CD8-positive, alpha-beta memory T cell (primary cell): ENCODE data around the gene FBXO10. TPM values are rescaled to one million over a fixed set of nuclear protein-coding genes. Genes with fewer than 3 reads are reported as not detected.
A peak's percentile ranks its signal among the peaks of the same experiment; 100 is the strongest.

Experiments used
- CTCF ChIA-PET: fragments of 350-600 bp; sonication (Branson Sonifier 250); formaldehyde crosslinking; loops from one replicate; lab custom pipeline; 2021; ENCODE audit warnings: antibody characterized with exemption; lab: Charles Lee
- POLR2A ChIA-PET: fragments of 350-600 bp; sonication (Branson Sonifier 250); formaldehyde crosslinking; loops from one replicate; lab custom pipeline; 2021; ENCODE audit warnings: antibody characterized with exemption; lab: Charles Lee
- DNase-seq, 5 donors: peaks; one replicate each; pipeline versions ENCODE4 v3.0.0 to v3.0.0-alpha.2; 2020 to 2022; ENCODE audit warnings: mixed read lengths in 1 of 5
- H3K27ac ChIP-seq: one replicate; pipeline ENCODE4 v1.7.0; 2013; ENCODE audit warnings: low read depth, mild to moderate bottlenecking, low read length, moderate library complexity
- H3K27me3 ChIP-seq: 2 replicates; pipeline ENCODE4 v1.7.0; 2013; ENCODE audit warnings: low read length, mild to moderate bottlenecking; ENCODE audit not compliant: insufficient read depth, poor library complexity, severe bottlenecking
- H3K36me3 ChIP-seq: 2 replicates; pipeline ENCODE4 v1.7.0; 2013; ENCODE audit warnings: mild to moderate bottlenecking, low read length, moderate library complexity; ENCODE audit not compliant: insufficient read depth
- H3K4me1 ChIP-seq: 2 replicates; pipeline ENCODE4 v1.7.0; 2013; ENCODE audit warnings: mild to moderate bottlenecking, low read length, moderate library complexity; ENCODE audit not compliant: insufficient read depth
- H3K4me3 ChIP-seq: 2 replicates; pipeline ENCODE4 v1.7.0; 2013; ENCODE audit warnings: mild to moderate bottlenecking, low read length
- H3K9me3 ChIP-seq: 2 replicates; pipeline ENCODE4 v1.7.0; 2013; ENCODE audit warnings: mild to moderate bottlenecking, low read length
- H3K27ac Mint-ChIP-seq, 8 donors: one replicate each; pipeline ENCODE4 v1.8.0; 2020 to 2021; ENCODE audit warnings: mixed read lengths in 8 of 8, mild to moderate bottlenecking in 6 of 8, inconsistent platforms in 3 of 8, moderate library complexity in 3 of 8
- H3K27me3 Mint-ChIP-seq, 2 donors: one replicate each; pipeline ENCODE4 v1.8.0; 2020 to 2021; ENCODE audit warnings: mixed read lengths in 2 of 2, mild to moderate bottlenecking in 1 of 2, moderate library complexity in 1 of 2
- H3K36me3 Mint-ChIP-seq, 3 donors: one replicate each; pipeline ENCODE4 v1.8.0; 2020 to 2021; ENCODE audit warnings: mixed read lengths in 3 of 3, inconsistent platforms in 1 of 3, mild to moderate bottlenecking in 1 of 3
- H3K4me1 Mint-ChIP-seq, 3 donors: one replicate each; pipeline ENCODE4 v1.8.0; 2020 to 2021; ENCODE audit warnings: mixed read lengths in 3 of 3, inconsistent platforms in 1 of 3, mild to moderate bottlenecking in 1 of 3
- H3K4me3 Mint-ChIP-seq, 7 donors: one replicate each; pipeline ENCODE4 v1.8.0; 2020 to 2021; ENCODE audit warnings: mixed read lengths in 7 of 7, mild to moderate bottlenecking in 6 of 7, moderate library complexity in 4 of 7, inconsistent platforms in 2 of 7
- H3K9me3 Mint-ChIP-seq, 5 donors: one replicate each; pipeline ENCODE4 v1.8.0; 2020 to 2022; ENCODE audit warnings: mixed read lengths in 5 of 5, mild to moderate bottlenecking in 3 of 5, moderate library complexity in 2 of 5, inconsistent platforms in 1 of 5
- polyA plus RNA-seq: library from polyadenylated mRNA; unstranded; fragments of 300-500 nt; fragmentation: Illumina TruSeq; gene quantifications from one replicate; pipeline ENCODE4 v1.2.3, GENCODE V29; 2021
- total RNA-seq, 2 experiments: library from RNA; stranded (reverse); gene quantifications; one replicate each; pipeline ENCODE4 v1.2.3, GENCODE V29; 2021

Gene FBXO10
- total and polyA plus RNA-seq, 3 experiments from 2014 or later, result 0.82 to 2.8 (median 2.3) TPM

- DNase-seq, result peak; percentile 86 to 94 (median 88)
- H3K9me3 Mint-ChIP-seq, result no peaks in the 10 kb centered on the region
- POLR2A ChIA-PET, result interaction anchor here (0.6 to 2.0 kb wide), 9 partner anchors 16 to 1223 kb away, joined by 3 to 12 read pairs (median 4); partner anchors contain the start of genes EXOSC3, FBXO10, POLR1E and ZBTB5
- peak within 1 kb of the TSS; percentile 93 to 99 (median 98) for H3K27ac Mint-ChIP-seq
- H3K36me3 ChIP-seq, result peaks cover 17% of the 10 kb centered on the region
- H3K36me3 Mint-ChIP-seq, result peaks cover 0 to 32% (median 4%) of the 10 kb centered on the region in 3 donors
- CTCF ChIA-PET, result interaction anchor here (1.1 to 1.8 kb wide), 7 partner anchors 10 to 177 kb away, joined by 3 to 9 read pairs (median 4); no protein-coding TSS in a partner anchor
- peaks cover 36 to 59% (median 51%) of the 10 kb centered on the region in 3 donors for H3K4me1 Mint-ChIP-seq
- H3K4me1 ChIP-seq, result peaks cover 28% of the 10 kb centered on the region
- H3K27me3 Mint-ChIP-seq, result peaks cover 7 to 21% of the 10 kb centered on the region in 2 donors
- no peaks in the 10 kb centered on the region for H3K27me3 ChIP-seq
- peak within 1 kb of the TSS; percentile 99 for H3K4me3 ChIP-seq
- peak within 1 kb of the TSS; percentile 94 to 100 (median 97) for H3K4me3 Mint-ChIP-seq
- peak within 1 kb of the TSS; percentile 91 for H3K27ac ChIP-seq
- no peaks in the 10 kb centered on the region for H3K9me3 ChIP-seq
These were observed 16.1 kb upstream of the FBXO10 start, which contains the start of gene TOMM5 for GRCh38 chr9:37592108-37592951. Gene TOMM5, minus strand, starts transcription at chr9:37592597. Its CDS starts 65 bp downstream, at chr9:37592532.

DNA sequence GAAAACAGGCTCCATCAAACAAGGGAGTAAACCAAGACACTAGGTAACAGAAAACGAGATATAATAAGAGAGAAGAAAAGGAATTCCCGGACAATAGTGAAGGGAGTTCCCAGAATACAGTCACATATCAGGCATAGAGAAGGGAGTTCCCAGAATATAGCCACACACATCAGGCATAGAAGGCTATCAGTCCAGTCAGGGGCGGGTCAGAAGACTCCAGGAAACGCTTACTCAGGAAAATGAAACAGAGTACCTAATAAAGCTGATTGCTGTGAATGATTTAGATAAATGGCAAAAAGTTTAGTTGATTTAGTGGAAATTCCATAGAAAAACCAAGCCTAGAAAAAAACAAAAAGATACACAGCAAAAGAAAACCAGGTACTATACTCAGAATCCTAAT is 11.3 kb upstream of the FBXO10 start:
- Histone ChIP-seq H3K4me3 (no peak overlapping the region), H3K27me3 (no peaks in the 10 kb centered on the region), H3K4me1 (peaks cover 20% of the 10 kb centered on the region), H3K9me3 (no peaks in the 10 kb centered on the region), H3K36me3 (peaks cover 27% of the 10 kb centered on the region), H3K27ac (no peak overlapping the region)
- peak overlapping the region in 1 of 8 donors; percentile 75 for H3K27ac Mint-ChIP-seq
- H3K36me3 Mint-ChIP-seq, result peaks cover 0 to 72% (median 17%) of the 10 kb centered on the region in 3 donors
- no peaks in the 10 kb centered on the region for H3K9me3 Mint-ChIP-seq
- peak overlapping the region in 1 of 7 donors; percentile 18 for H3K4me3 Mint-ChIP-seq
- peaks cover 33 to 55% (median 45%) of the 10 kb centered on the region in 3 donors for H3K4me1 Mint-ChIP-seq
- peaks cover 0 to 3% of the 10 kb centered on the region in 2 donors for H3K27me3 Mint-ChIP-seq
- ChIA-PET POLR2A (no interaction called here), CTCF (no interaction called here)
- DNase-seq, result no peak

- H3K27ac Mint-ChIP-seq, result peak overlapping the region in 1 of 8 donors; percentile 21
- no peaks in the 10 kb centered on the region for H3K4me1 ChIP-seq
- peaks cover 0 to 72% (median 17%) of the 10 kb centered on the region in 3 donors for H3K36me3 Mint-ChIP-seq
- peaks cover 7 to 23% (median 12%) of the 10 kb centered on the region in 3 donors for H3K4me1 Mint-ChIP-seq
- no peak overlapping the region for H3K27ac ChIP-seq
- H3K9me3 ChIP-seq, result no peaks in the 10 kb centered on the region
- H3K27me3 ChIP-seq, result no peaks in the 10 kb centered on the region
- no peak overlapping the region for H3K4me3 Mint-ChIP-seq
- ChIA-PET POLR2A (no interaction called here), CTCF (interaction anchor here (0.7 to 2.1 kb wide), 3 partner anchors 9 to 68 kb away, joined by 3 to 6 read pairs (median 3); no protein-coding TSS in a partner anchor)
- peaks cover 0 to 1% of the 10 kb centered on the region in 2 donors for H3K27me3 Mint-ChIP-seq
- DNase-seq, result no peak
- H3K9me3 Mint-ChIP-seq, result no peaks in the 10 kb centered on the region
- H3K36me3 ChIP-seq, result peaks cover 30% of the 10 kb centered on the region
- no peak overlapping the region for H3K4me3 ChIP-seq
These were observed 7.4 kb upstream of the FBXO10 start for GRCh38 chr9:37583522-37584121.

DNA sequence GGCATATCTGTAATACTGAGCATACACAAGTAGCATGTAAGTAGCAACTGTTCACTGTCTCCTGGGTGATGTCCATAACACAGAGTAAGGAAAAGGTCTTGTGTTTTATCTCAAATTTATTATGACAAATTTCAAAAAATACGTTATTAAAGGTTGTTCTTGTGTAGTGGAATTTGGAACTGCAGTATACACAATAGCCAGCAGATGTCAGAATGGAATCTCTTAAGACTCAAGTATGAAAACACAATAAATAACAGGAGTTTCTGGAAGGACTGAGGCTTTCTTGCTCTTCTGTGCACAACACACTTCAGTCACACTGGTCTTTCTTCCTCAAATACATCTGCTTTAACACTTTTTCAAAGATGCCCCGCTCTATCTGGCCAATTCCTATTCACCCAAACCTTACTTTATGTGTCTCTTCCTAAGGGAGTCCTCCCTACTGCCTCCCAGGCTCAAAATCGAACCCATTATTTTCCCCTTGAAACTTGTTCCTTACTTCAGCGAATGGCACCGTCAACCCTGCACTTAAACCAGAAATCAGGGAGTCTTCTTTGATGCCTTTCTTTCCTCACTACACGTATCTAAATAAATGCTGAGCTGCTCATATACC is 6.5 kb upstream of the FBXO10 start:
- Histone ChIP-seq H3K4me3 (no peak overlapping the region), H3K27ac (no peak overlapping the region), H3K4me1 (no peaks in the 10 kb centered on the region), H3K27me3 (no peaks in the 10 kb centered on the region), H3K36me3 (peaks cover 20% of the 10 kb centered on the region), H3K9me3 (no peaks in the 10 kb centered on the region)
- H3K27ac Mint-ChIP-seq, result peak overlapping the region in 1 of 8 donors; percentile 43
- CTCF ChIA-PET, result interaction anchor here (0.7 to 2.1 kb wide), 3 partner anchors 9 to 69 kb away, joined by 3 to 9 read pairs (median 6); partner anchors contain the start of gene TOMM5
- no peak overlapping the region for H3K4me3 Mint-ChIP-seq
- peaks cover 0 to 1% of the 10 kb centered on the region in 2 donors for H3K27me3 Mint-ChIP-seq
- peaks cover 5 to 22% (median 8%) of the 10 kb centered on the region in 3 donors for H3K4me1 Mint-ChIP-seq
- H3K36me3 Mint-ChIP-seq, result peaks cover 0 to 62% (median 18%) of the 10 kb centered on the region in 3 donors
- POLR2A ChIA-PET, result no interaction called here
- H3K9me3 Mint-ChIP-seq, result no peaks in the 10 kb centered on the region
- peak in 1 of 5 donors; percentile 15 for DNase-seq

DNA sequence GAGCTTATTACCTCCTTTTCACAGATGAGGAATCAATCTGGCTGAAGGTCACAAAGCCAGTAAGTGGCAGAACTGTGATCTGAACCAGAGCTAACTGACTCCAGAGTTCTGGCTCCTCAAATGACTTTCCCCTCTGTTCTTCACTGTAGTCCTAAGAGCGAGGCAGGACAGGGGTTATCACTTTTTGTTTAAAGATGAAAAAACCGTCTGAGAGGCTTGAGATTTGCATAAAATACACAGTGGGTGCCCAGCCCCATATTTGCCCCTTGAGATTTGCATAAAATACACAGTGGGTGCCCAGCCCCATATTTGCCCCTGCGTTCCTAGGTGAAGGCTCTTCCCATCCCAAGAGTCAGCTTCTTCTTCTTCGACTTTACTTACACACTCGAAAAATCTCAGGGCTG is 667 bp downstream of the FBXO10 start:
- H3K36me3 ChIP-seq, result peaks cover 1% of the 10 kb centered on the region
- peak overlapping the region; percentile 50 for H3K4me3 ChIP-seq
- peaks cover 5% of the 10 kb centered on the region for H3K4me1 ChIP-seq
- Mint-ChIP-seq H3K4me1 (peaks cover 12 to 28% (median 20%) of the 10 kb centered on the region in 3 donors), H3K9me3 (no peaks in the 10 kb centered on the region), H3K27me3 (no peaks in the 10 kb centered on the region), H3K4me3 (peak overlapping the region; percentile 37 to 82 (median 80)), H3K36me3 (peaks cover 0 to 4% (median 3%) of the 10 kb centered on the region in 3 donors), H3K27ac (peak overlapping the region in 5 of 8 donors; percentile 25 to 85 (median 69))
- POLR2A ChIA-PET, result interaction anchor here (2.2 kb wide), 1 partner anchor 17 kb away, joined by 12 read pairs; the partner anchor contains the start of gene TOMM5
- H3K27ac ChIP-seq, result no peak overlapping the region
- DNase-seq, result no peak
- no peaks in the 10 kb centered on the region for H3K27me3 ChIP-seq
- CTCF ChIA-PET, result interaction anchor here (1.1 to 2.0 kb wide), 4 partner anchors 8 to 42 kb away, joined by 3 to 4 read pairs (median 4); no protein-coding TSS in a partner anchor
- H3K9me3 ChIP-seq, result no peaks in the 10 kb centered on the region

DNA sequence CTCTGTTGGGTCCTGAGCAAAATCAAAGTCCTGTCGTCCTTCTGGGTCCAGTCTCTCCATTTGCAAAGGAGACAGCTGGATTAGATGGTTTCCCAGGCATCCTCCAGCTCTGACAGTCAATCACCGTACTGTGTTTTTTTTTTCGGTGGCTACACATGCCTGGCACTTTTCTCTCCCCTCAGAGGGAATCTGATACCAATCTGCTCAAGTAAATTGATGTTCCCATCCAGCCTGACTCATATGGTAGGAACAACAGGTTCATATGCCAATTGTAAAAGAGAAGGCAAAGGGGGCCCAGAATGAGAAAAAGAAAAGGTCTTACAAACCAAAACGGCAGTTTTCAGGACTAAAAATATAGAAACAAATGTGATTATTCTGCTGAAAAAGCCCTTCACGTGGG is 1.2 kb downstream of the FBXO10 start:
- Mint-ChIP-seq H3K4me1 (peaks cover 12 to 28% (median 20%) of the 10 kb centered on the region in 3 donors), H3K36me3 (peaks cover 0 to 5% (median under 1%) of the 10 kb centered on the region in 3 donors), H3K27ac (no peak overlapping the region), H3K9me3 (no peaks in the 10 kb centered on the region), H3K4me3 (peak overlapping the region; percentile 20 to 82 (median 77)), H3K27me3 (no peaks in the 10 kb centered on the region)
- Histone ChIP-seq H3K4me3 (no peak overlapping the region), H3K4me1 (peaks cover 5% of the 10 kb centered on the region), H3K27ac (no peak overlapping the region), H3K27me3 (no peaks in the 10 kb centered on the region), H3K36me3 (no peaks in the 10 kb centered on the region), H3K9me3 (no peaks in the 10 kb centered on the region)
- POLR2A ChIA-PET, result interaction anchor here (1.4 kb wide), 1 partner anchor 17 kb away, joined by 6 read pairs; the partner anchor contains the start of gene TOMM5
- no peak for DNase-seq
- CTCF ChIA-PET, result interaction anchor here (1.1 to 2.0 kb wide), 4 partner anchors 9 to 41 kb away, joined by 3 to 4 read pairs (median 4); no protein-coding TSS in a partner anchor

- peaks cover 12 to 28% (median 20%) of the 10 kb centered on the region in 3 donors for H3K4me1 Mint-ChIP-seq
- POLR2A ChIA-PET, result interaction anchor here (1.4 kb wide), 1 partner anchor 18 kb away, joined by 6 read pairs; the partner anchor contains the start of gene TOMM5
- no peak overlapping the region for H3K27ac ChIP-seq
- no peaks in the 10 kb centered on the region for H3K27me3 ChIP-seq
- no peaks in the 10 kb centered on the region for H3K27me3 Mint-ChIP-seq
- no peaks in the 10 kb centered on the region for H3K36me3 ChIP-seq
- no peaks in the 10 kb centered on the region for H3K9me3 Mint-ChIP-seq
- H3K27ac Mint-ChIP-seq, result no peak overlapping the region
- peaks cover 0 to 5% (median 0%) of the 10 kb centered on the region in 3 donors for H3K36me3 Mint-ChIP-seq
- CTCF ChIA-PET, result interaction anchor here (1.2 to 2.0 kb wide), 3 partner anchors 10 to 41 kb away, joined by 3 to 4 read pairs (median 4); no protein-coding TSS in a partner anchor
- H3K4me3 Mint-ChIP-seq, result peak overlapping the region in 2 of 7 donors; percentile 48 to 77
- peaks cover 5% of the 10 kb centered on the region for H3K4me1 ChIP-seq
- no peak overlapping the region for H3K4me3 ChIP-seq
- no peaks in the 10 kb centered on the region for H3K9me3 ChIP-seq
- DNase-seq, result no peak
These were observed 1.9 kb downstream of the FBXO10 start for GRCh38 chr9:37574241-37574721.
